AG09309 (cell line): ENCODE data around the gene MYO19.

Source experiments
- DNase-seq: peaks from one replicate; pipeline ENCODE4 v3.0.0-alpha.2; 2010; ENCODE audit warnings: low read depth
- H3K4me3 ChIP-seq: 2 replicates; pipeline ENCODE4 v1.5.1; 2011; ENCODE audit warnings: mild to moderate bottlenecking, low read depth, low read length, moderate library complexity; ENCODE audit not compliant: control insufficient read depth
- TF ChIP-seq, protein P1 (sequence below): IDR thresholded peaks from 2 replicates; pipeline ENCODE4 v1.5.1; 2011; ENCODE audit warnings: mild to moderate bottlenecking, low read depth, low read length, inconsistent platforms; ENCODE audit not compliant: insufficient read depth, control insufficient read depth; ENCODE audit errors: missing control alignments

The MYO19 gene

DNA sequence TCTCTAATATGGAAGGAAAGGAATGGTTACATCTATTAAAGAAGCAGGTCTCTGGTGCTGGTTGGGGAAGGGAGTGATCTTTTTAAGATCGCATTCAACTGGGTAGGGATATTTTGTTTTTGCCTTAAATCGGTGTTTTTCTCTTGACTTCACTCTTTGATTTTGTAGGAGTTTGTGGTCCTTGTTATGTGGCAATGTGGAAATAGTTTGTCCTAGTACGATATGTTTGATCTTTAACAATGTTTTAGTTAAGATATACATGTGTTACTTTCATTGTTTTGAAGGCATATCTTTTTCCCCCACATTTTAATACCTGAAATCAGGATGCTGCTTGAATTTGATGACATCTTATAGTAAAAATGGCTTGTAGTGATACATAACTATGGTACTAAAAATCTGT is 18.8 kb upstream of the MYO19 start:
- TF ChIP-seq, protein P1, sequence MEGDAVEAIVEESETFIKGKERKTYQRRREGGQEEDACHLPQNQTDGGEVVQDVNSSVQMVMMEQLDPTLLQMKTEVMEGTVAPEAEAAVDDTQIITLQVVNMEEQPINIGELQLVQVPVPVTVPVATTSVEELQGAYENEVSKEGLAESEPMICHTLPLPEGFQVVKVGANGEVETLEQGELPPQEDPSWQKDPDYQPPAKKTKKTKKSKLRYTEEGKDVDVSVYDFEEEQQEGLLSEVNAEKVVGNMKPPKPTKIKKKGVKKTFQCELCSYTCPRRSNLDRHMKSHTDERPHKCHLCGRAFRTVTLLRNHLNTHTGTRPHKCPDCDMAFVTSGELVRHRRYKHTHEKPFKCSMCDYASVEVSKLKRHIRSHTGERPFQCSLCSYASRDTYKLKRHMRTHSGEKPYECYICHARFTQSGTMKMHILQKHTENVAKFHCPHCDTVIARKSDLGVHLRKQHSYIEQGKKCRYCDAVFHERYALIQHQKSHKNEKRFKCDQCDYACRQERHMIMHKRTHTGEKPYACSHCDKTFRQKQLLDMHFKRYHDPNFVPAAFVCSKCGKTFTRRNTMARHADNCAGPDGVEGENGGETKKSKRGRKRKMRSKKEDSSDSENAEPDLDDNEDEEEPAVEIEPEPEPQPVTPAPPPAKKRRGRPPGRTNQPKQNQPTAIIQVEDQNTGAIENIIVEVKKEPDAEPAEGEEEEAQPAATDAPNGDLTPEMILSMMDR: no peak
- no peak overlapping the region for H3K4me3 ChIP-seq
- no peak for DNase-seq

- no peak for DNase-seq
- TF ChIP-seq, protein P1: no peak
- no peak overlapping the region for H3K4me3 ChIP-seq
Measured at GRCh38 chr17:36550491-36551417, 16.1 kb upstream of the MYO19 start.

GRCh38 chr17:36547776-36548175 is 13.1 kb upstream of the MYO19 start:
- peak overlapping the region; percentile 4 for H3K4me3 ChIP-seq
- no peak for DNase-seq
- TF ChIP-seq, protein P1: no peak

GRCh38 chr17:36546418-36547093 is 11.9 kb upstream of the MYO19 start:
- DNase-seq: no peak
- TF ChIP-seq, protein P1: no peak
- peak overlapping the region; percentile 90 for H3K4me3 ChIP-seq

- TF ChIP-seq, protein P1: no peak
- H3K4me3 ChIP-seq: peak overlapping the region; percentile 90
- DNase-seq: peak; percentile 92
Measured at GRCh38 chr17:36545465-36546417, 11.1 kb upstream of the MYO19 start.

DNA sequence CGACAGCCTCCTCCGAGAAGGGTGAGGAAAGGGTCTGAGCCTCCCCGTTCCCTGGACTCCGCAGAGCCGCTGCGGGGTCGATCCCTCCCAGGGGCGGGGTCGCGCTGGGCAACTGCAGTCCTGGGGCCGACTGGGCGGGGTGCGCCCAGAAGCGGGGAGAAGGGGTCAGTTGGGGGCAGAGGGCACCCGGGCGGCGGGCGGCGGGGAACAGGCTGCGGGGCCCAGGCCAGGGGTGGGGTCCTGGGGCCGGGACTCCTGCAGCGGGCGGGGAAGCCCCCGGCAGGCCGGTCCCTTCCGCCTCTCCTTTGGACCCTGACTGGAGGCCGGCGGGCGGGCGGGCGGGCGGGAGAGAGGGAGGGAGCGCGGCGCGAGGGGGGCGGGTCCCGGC is 10.4 kb upstream of the MYO19 start:
- H3K4me3 ChIP-seq: peak overlapping the region; percentile 90
- no peak for DNase-seq
- TF ChIP-seq, protein P1: no peak
